Parathyroid adenoma (tissue), 2 donors: Measurements from ENCODE around the gene ZNF599.

Experiments
- H2AFZ ChIP-seq: fragments of 300-600 bp; sonication (generic); one replicate; pipeline ENCODE4 v1.7.0; 2017; ENCODE audit warnings: antibody characterized with exemption, mild to moderate bottlenecking
- H3K27ac ChIP-seq: fragments of 300-600 bp; sonication (generic); one replicate; pipeline ENCODE4 v1.7.0; 2017
- H3K27me3 ChIP-seq: fragments of 300-600 bp; sonication (generic); one replicate; pipeline ENCODE4 v1.7.0; 2017; ENCODE audit warnings: low read length; ENCODE audit not compliant: control insufficient read depth, insufficient read depth
- H3K36me3 ChIP-seq: fragments of 300-600 bp; sonication (generic); one replicate; pipeline ENCODE4 v1.7.0; 2017; ENCODE audit warnings: low read length; ENCODE audit not compliant: control insufficient read depth, insufficient read depth
- H3K4me1 ChIP-seq: fragments of 300-600 bp; sonication (generic); one replicate; pipeline ENCODE4 v1.7.0; 2017; ENCODE audit warnings: control low read depth
- H3K4me2 ChIP-seq: fragments of 300-600 bp; sonication (generic); one replicate; pipeline ENCODE4 v1.7.0; 2017; ENCODE audit warnings: low read length
- H3K4me3 ChIP-seq: fragments of 300-600 bp; sonication (generic); one replicate; pipeline ENCODE4 v1.7.0; 2017; ENCODE audit warnings: low read depth, low read length
- H3K79me2 ChIP-seq: fragments of 300-600 bp; sonication (generic); one replicate; pipeline ENCODE4 v1.7.0; 2017; ENCODE audit warnings: control low read depth
- H3K9ac ChIP-seq: fragments of 300-600 bp; sonication (generic); one replicate; pipeline ENCODE4 v1.7.0; 2017; ENCODE audit warnings: mild to moderate bottlenecking
- H3K9me3 ChIP-seq: fragments of 300-600 bp; sonication (generic); one replicate; pipeline ENCODE4 v1.7.0; 2017; ENCODE audit warnings: low read length; ENCODE audit not compliant: control insufficient read depth
- CTCF ChIP-seq: fragments of 300-600 bp; sonication (generic); IDR thresholded peaks from one replicate; pipeline ENCODE4 v1.7.0; 2017; ENCODE audit warnings: antibody characterized with exemption, mild to moderate bottlenecking
- donor health status: primary hyperparathyroidism.

Gene ZNF599

GRCh38 chr19:34774857-34775256 is 1.8 kb upstream of the ZNF599 start:
- H3K27ac ChIP-seq: no peak overlapping the region
- H3K9me3 ChIP-seq: no peaks in the 10 kb centered on the region

GRCh38 chr19:34773555-34773864 is 495 bp upstream of the ZNF599 start:
- no peak overlapping the region for H3K27ac ChIP-seq
- no peaks in the 10 kb centered on the region for H3K9me3 ChIP-seq
- peak overlapping the region; percentile 82 for H3K4me2 ChIP-seq
- peak overlapping the region; percentile 89 for H2AFZ ChIP-seq
- H3K4me1 ChIP-seq: no peaks in the 10 kb centered on the region
- no peaks in the 10 kb centered on the region for H3K27me3 ChIP-seq
- peak overlapping the region; percentile 90 for H3K4me3 ChIP-seq
- no peak for TF ChIP-seq CTCF
- H3K36me3 ChIP-seq: no peaks in the 10 kb centered on the region
- no peak overlapping the region for H3K9ac ChIP-seq
- no peaks in the 10 kb centered on the region for H3K79me2 ChIP-seq

More at GRCh38 chr19:34774857-34775256, 1.8 kb upstream of the ZNF599 start:
- H3K79me2 ChIP-seq: no peaks in the 10 kb centered on the region
- H3K36me3 ChIP-seq: no peaks in the 10 kb centered on the region
- H3K4me3 ChIP-seq: no peak overlapping the region
- H3K27me3 ChIP-seq: no peaks in the 10 kb centered on the region
- H3K4me1 ChIP-seq: no peaks in the 10 kb centered on the region
- no peak overlapping the region for H3K9ac ChIP-seq
- no peak overlapping the region for H3K4me2 ChIP-seq
- H2AFZ ChIP-seq: no peak overlapping the region
- no peak for TF ChIP-seq CTCF

GRCh38 chr19:34767951-34768350 is 5.1 kb downstream of the ZNF599 start:
- H2AFZ ChIP-seq: no peak overlapping the region
- H3K79me2 ChIP-seq: no peaks in the 10 kb centered on the region
- TF ChIP-seq CTCF: no peak
- H3K9ac ChIP-seq: no peak overlapping the region
- H3K4me2 ChIP-seq: no peak overlapping the region
- no peaks in the 10 kb centered on the region for H3K27me3 ChIP-seq
- H3K9me3 ChIP-seq: no peaks in the 10 kb centered on the region
- no peak overlapping the region for H3K27ac ChIP-seq
- H3K4me1 ChIP-seq: no peaks in the 10 kb centered on the region
- no peak overlapping the region for H3K4me3 ChIP-seq
- no peaks in the 10 kb centered on the region for H3K36me3 ChIP-seq

- no peak for TF ChIP-seq CTCF
- no peak overlapping the region for H3K4me3 ChIP-seq
- no peak overlapping the region for H3K9ac ChIP-seq
- no peaks in the 10 kb centered on the region for H3K9me3 ChIP-seq
- no peak overlapping the region for H2AFZ ChIP-seq
- no peaks in the 10 kb centered on the region for H3K79me2 ChIP-seq
- no peaks in the 10 kb centered on the region for H3K36me3 ChIP-seq
- no peak overlapping the region for H3K4me2 ChIP-seq
- no peak overlapping the region for H3K27ac ChIP-seq
- no peaks in the 10 kb centered on the region for H3K4me1 ChIP-seq
- no peaks in the 10 kb centered on the region for H3K27me3 ChIP-seq
These were observed 6.6 kb downstream of the ZNF599 start for GRCh38 chr19:34766386-34766785.

GRCh38 chr19:34759218-34759917 is 13.6 kb downstream of the ZNF599 start:
- Histone ChIP-seq H3K4me3 (no peak overlapping the region), H3K9me3 (peaks cover 3% of the 10 kb centered on the region), H3K4me2 (no peak overlapping the region), H3K9ac (no peak overlapping the region), H3K4me1 (no peaks in the 10 kb centered on the region), H3K79me2 (no peaks in the 10 kb centered on the region), H3K27me3 (no peaks in the 10 kb centered on the region), H3K27ac (no peak overlapping the region), H3K36me3 (peaks cover 5% of the 10 kb centered on the region), H2AFZ (no peak overlapping the region)
- TF ChIP-seq CTCF: no peak
